Measurements from ENCODE around the gene FMO5.
"Not testable (repeated sequence)": the region's sequence is repeated elsewhere in the genome, so short reads cannot be mapped to it uniquely, and the experiment has no call there.

FMO5 gene, protein sequence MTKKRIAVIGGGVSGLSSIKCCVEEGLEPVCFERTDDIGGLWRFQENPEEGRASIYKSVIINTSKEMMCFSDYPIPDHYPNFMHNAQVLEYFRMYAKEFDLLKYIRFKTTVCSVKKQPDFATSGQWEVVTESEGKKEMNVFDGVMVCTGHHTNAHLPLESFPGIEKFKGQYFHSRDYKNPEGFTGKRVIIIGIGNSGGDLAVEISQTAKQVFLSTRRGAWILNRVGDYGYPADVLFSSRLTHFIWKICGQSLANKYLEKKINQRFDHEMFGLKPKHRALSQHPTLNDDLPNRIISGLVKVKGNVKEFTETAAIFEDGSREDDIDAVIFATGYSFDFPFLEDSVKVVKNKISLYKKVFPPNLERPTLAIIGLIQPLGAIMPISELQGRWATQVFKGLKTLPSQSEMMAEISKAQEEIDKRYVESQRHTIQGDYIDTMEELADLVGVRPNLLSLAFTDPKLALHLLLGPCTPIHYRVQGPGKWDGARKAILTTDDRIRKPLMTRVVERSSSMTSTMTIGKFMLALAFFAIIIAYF

DNA sequence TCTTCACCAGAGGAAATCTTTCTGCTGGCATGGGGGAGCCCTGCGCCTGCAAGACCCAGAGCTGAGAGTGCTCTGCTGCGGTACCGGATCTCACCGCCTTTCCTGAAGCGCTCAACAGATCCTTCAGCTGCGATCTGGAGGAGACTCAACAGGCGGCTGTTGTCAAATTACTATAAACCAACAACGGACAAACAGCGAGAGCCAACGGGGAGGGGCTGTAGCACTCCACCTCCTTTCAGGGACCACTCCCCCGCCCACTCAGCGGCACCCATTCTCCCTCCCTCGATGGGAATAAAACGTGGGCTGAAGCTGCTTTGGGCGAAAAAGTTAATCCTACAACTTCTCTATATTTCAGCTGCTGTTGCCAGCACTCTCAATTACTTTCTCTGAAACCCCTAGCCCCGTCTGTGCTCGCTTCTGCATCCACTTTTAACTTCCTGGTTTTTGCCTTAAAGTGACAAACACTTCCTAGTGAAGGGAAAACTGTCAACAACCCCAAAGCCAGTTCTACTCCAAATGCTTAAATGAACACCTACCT, at the start of gene FMO5:
Gene FMO5, minus strand, starts transcription at position 147 of the 538 bp plus-strand sequence. CDS start 310 bp downstream, outside the sequence.
- DNase-seq = peak; percentile 52 to 53

DNA sequence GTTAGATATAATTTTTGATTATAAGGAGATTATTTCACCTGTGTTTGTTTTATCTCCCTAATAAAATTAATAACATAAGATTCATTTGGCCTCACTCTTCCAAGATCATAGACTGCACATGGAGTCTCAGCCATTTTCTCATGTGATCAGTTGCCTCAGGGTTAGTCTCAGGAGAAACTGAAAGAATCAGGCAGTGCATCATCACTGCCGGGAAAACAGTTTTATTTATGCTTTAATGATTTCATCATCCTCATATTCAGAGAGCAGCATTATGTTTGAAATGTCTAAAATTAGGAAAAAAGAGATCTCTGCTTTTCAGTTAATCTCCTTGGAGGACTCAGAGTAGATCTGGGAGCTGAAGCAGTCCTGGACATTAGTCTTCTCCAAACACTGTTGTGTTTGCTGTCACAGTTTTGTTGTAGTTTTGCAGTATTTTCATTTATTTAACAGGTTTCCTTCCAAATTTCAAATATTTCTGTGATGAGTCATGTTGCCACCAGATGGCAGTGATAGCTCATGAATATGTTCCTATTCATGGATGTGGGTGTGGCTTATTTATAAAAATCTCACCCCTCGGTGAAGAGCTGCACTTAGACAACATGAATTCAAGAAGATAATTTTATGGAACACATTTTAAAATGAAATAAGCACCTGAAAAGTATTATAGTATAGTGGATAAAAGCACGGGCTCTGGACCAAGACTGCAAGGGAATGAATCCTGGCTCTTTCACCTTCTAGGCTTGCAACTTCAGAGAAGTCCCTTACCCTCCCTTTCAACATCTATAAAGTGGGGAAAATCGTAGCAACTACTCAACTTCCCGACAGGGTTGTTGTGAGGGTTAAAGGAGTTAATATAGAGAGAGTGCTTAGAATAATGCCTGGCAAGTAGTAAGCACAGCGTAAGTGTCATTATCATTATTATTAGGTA, 48.5 kb upstream of the FMO5 start:
- peak in 1 of 2 donors; percentile 26 for DNase-seq

DNA sequence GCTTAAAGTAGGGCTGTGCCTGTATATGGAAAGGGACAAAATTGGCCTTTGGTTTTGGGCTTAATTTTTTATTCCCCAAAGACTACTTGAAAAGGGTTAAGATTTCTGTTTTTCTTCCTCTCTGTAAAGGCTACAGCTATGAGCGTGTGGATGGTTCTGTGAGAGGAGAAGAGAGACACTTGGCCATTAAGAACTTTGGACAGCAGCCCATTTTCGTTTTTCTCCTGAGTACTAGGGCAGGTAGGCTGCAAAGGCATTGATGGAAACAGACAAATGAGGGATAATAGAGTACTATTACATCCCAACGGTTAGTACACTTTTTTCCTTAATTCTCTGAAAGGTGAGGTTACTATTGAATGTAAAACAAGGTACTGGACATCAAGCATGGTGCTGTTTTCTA, 46.9 kb upstream of the FMO5 start:
- DNase-seq = no peak

DNA sequence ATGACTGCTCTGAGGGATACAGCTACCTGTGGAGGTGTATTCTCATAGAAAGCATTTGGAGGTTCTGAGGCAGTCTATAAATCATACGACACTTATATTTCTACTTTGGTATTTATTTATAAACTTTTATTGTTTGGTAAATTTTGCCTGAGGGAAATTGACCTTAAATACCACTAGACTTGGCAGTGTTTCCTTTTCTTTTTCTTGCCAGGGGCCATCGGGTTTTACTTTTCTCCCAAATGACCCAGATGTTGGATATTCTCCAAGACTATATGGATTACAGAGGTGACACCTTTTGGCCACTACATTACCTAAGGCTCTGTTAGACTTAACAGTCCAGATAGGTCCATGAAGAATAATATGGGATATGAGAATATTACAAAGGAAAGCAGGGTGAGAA, 45.6 kb upstream of the FMO5 start:
- no peak for DNase-seq

DNA sequence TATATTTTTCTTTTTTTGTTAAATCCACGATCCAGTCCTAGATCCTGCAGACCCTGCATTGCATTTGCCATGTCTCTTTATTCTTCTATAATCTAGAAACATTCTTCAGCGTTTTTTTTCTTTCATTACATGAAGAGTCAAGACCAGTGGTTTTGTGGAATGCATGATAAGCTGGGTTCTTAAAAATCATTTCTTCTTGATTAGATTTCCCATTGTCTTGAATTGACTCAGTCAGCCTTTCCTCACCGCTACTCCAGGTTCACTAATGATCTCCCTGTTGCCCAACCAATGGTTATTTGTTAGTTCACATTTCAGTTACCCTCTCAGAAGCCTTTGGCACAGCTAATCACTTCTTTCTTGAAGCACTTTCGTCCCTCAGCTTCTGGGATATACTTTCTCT, 42.6 kb upstream of the FMO5 start:
- no peak for DNase-seq

DNA sequence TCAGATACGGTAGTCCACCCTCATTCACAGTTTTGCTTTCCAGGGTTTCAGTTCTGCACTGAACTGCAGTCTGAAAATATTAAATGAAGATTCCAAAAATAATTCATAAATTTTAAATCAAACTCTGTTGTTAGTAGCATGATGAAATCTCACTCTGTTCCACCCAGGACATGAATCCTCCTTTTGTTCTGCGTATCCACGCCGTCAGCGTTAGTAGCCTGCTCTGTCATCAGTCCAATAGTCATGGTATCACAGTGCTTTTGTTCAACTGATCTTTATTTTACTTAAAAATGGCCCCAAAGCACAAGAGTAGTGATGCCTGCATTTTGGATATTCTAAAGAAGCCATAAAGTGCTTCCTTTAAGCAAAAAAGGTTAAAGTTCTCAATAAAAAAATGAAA, 41.2 kb upstream of the FMO5 start:
- DNase-seq = no peak

DNA sequence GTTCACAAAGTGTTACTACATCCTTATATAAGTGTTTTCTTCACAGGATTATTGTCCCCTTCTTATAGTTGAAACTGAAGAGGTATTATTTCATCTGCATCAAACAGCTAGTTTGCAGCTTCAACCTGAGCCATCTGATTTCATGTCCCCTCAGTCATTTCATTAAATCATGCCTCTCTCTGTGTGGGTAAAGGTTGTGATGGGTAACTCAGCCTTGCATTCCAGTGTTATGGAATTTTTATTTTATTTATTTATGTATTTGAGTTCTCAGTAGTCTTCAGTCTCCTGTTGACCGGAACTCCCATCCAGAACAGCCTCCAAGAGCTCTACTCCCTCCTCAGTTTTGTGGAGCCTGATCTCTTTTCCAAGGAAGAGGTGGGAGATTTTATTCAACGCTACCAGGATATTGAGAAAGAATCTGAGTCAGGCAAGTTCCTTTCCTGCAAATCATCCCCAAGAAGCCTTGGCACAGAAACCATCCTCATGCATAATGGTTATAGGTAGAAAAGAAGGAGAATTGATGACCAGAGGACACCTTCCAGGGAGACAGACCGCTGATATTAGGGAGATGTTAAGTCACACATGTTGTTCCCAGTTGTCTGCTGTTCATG, 39.1 kb upstream of the FMO5 start:
- no peak for DNase-seq

DNA sequence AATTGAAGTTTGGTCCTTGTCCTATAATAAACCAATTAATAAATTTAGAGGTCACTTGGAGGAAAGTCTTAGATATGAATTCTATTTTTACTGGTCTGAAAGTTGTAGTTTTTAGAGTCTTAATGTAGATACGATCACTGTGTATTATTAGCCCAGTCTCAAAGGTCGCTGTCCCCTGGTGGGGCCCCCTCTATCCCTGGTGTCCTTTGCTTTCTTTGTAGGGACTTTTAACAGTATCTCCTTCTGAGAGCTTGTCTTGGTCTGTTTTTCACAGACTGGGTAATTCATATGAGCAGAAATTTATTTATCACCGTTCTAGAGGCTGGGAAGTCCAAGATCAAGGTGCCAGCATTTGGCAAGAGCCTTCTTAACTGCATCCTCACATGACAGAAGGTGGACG, 35.8 kb upstream of the FMO5 start:
- no peak for DNase-seq

DNA sequence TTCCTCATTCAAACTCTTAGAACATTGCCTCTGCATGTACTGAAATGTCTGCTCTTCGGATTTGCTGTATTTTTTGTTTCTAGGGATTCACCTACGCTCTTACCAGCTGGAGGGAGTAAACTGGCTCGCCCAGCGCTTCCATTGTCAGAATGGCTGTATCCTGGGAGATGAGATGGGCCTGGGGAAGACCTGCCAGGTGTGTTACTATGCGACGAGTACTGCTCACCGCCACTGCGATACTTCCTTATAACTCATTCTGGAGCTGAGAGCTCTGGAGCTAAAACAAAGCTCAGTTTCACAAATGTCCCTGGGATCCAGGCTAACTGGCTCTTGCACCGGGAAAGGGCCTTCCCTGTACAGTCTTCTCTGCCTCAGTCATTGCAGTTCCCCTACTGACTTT, 27.4 kb upstream of the FMO5 start:
- no peak for DNase-seq

DNA sequence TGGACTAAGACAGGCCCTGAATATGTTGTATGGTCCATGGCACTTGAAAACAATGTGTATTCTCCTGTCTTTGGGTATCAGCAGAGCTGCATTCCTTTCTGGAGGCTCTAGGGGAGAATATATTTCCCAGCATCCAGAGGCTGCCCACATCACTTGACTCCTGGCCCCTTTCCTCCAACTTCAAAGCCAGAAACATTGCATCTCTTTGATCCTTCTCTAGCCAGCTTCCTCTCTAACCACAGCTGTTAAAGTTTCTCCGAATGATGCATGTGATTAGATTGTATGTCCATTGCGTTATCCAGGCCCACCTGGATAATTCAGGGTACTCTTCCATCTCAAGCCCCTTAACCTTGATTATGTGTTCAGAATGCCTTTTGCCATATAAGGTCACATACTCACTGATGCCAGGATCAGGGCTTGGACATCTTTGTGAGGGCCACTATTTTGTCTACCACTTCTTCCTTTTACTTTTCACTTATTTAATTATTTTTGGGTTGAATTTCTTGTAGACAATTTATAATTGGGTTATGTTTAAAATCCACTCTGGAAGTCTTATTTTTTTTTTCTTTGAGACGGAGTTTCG, 22.6 kb upstream of the FMO5 start:
- no peak for DNase-seq

DNA sequence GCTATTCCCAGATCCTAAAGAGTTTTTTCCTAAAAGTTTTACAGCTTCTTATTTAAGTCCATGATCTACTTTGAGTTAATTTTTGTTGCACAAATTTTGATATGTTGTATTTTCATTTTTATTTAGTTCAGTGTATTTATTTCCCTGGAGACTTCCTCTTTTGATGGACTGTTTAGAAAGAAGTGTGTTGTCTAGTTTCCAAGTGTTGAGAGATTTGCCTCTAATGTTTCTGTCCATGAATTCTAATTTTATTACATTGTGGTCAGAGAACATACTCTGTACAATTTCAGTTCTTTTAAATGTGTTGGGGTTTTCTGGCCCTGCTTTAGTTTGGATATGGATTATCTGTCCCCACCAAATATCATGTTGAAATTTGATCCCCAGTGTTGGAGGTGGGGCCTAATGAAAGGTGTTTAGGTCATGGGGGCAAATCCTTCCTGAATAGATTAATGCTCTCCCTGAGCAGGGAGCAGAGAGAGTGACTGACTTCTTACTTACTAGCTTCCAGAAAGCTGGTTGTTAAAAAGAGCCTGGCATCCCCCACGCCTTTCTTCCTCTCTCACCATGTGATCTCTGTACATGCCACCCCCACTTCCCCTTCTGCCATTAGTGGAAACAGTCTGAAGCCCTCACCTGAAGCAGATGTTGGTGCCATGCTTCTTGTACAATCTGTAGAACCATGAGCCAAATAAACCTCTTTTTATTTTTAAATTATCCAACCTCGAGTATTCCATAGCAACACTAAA, 21.9 kb upstream of the FMO5 start:
- DNase-seq = no peak

DNA sequence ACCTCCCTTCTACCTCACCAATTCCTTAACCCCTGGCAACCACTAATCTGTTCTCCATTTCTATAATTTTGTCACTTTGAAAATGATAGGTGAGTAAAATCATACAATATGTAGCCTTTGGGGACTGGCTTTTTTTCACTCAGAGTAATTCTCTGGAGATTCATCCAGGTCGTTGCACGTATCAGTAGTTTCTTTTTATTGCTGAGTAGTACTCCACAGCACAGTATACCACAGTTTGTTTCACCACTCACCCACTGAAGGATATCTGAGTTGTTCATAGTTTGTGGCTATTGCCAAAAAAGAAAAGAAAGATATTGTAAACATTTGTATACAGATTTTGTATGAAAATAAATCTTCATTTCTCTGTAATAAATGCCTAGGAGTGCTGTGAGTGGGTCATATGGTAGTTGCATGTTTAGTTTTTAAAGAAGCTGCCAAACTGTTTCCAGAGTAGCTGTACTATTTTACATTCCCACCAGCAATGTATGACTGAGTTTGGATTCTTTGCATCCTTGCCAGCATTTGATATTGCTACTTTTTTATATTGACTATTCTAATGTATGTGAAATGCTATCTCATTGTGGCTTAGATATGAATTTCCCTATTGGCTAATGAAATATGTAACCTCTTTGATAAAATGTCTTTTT, 21.0 kb upstream of the FMO5 start:
- no peak for DNase-seq

DNA sequence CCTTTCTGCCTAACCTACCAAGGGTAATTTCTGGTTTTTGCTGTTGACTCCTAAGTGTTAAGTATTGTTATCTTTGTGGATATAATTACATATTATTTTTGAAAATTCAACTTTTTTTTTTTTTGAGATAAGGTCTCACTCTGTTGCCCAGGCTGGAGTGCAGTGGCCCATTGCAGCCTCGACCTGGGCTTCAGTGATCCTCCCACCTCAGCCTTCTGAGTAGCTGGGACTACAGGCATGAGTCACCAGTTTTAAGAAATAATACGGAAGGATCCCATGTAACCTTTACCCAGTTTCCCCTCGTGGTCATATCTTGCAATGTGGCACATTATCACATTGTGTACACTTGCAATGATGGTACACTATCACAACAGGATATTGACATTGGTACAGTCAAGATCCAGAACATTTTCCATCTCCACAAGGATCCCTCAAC, 20.5 kb upstream of the FMO5 start:
- no peak for DNase-seq

DNA sequence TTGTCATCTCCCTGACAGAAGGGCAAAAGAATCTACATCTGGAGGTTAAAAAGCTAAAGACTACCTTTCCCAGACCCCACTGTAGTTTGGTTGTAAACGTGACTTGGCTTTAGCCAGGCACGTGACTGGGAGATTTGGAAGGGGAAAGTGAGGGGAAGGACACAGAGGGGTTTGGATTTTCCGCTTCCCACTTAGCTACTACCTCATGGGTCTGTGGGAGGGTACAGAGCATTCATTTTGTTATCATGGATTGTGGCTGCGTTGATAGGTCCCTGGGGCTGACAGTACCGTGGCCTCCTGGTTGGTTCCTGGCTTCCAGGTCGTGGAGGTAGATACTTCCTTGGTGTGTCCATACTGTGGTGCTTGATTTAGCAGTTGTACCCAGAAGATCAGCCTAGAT, 20.0 kb upstream of the FMO5 start:
- no peak for DNase-seq

DNA sequence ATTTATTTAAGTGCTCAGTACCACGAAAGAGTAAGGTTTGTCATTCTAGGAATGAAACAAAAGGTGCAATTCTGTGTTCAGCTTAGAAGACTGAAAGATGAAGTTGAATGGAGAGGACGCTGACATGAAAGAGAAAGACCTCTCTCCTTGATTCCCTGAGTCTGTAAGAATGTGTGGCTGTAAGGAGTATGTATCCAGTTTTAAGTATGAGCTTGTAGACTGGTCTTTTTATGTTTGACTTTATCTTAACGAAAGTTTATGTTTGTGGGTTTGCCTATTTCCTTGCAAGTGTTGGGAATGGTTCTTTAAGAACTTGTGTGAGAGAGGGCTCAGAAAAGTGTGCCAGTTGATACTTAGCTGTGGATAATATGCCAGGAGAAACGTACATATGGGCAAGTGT, 18.7 kb upstream of the FMO5 start:
- no peak for DNase-seq

DNA sequence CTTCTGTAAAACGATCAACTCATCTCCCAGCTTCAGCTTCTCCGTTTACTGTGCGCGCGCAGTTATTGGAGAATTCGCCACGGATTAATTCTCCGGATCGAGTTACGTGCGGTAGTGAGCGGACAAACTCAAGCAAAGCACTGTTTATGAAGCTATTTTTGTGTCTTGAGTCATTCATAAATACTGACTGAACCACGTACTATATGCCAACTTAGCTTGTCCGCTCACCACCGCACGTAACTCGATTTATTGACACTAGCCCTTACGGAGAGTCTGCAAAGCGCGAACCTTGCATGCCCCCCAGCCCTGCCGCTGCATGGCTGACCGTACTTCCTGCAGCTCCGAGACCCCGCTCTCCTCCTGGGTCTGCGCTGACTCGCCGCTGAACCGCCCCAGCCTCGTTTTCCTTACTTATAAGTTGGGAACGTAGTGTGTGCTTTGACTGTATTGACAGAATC, 18.1 kb upstream of the FMO5 start:
- peak; percentile 29 to 42 for DNase-seq

DNA sequence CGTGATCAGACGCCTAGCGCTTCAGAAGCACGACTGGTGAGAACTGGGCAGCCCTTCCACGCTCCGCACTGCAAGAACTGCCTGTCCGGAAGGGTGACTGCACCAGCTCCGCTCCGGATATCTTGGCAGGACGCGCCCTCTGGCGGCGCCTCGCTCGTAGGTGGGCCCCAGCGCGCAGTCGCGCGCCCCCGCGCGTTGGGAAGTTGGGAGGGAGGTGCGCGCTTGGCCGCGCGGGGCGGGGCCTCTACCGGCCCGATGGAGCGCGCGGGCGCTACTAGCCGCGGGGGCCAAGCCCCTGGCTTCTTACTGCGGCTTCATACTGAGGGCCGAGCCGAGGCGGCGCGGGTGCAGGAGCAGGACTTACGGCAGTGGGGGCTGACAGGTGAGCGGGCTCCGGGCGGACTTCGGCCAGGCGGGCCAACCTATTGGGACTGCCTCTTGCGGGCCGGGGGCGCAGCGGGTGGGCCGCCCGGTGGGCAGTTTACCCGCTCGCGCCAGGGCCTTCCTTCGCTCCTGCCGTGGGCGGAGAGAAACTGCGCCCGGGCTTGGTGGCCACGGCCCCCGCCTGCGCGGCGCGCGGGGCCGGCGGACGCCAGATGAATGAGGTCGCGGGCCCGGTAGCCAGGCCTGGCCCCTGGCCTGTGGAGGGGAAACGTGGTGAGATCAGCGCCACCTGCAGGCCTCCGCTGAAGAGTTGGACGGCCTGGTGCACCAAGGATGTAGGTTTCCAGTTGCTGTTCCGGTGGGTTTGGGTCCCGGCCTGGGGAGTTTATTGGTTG, 17.5 kb upstream of the FMO5 start, which contains the start of gene CHD1L:
Gene CHD1L, plus strand, starts transcription at position 236 of the 779 bp plus-strand sequence. Its CDS starts 20 bp downstream, at position 256.
- DNase-seq = peak; percentile 95

DNA sequence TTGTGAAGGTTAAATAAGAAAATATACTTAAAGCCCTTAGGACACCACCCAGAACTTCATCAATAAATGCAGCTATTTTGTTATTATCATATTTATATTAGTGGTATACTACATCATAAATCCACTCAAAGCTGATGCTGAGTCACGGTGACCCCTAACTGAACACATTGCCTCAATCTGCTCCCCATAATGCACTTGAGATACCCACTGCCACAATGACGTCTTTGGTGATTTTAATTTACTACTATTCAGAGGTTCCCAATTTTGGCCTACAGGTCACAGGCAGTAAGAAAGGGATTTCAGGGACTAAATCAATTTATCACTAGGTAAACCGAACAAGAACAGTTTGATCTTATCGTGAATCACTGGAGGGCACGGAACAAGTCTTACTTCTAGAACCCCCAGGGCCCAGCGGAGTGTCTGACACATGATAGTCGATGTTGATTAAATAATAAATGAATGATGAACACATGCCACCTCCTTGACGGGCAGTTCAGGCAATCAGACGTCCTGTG, 16.9 kb upstream of the FMO5 start:
- no peak for DNase-seq

DNA sequence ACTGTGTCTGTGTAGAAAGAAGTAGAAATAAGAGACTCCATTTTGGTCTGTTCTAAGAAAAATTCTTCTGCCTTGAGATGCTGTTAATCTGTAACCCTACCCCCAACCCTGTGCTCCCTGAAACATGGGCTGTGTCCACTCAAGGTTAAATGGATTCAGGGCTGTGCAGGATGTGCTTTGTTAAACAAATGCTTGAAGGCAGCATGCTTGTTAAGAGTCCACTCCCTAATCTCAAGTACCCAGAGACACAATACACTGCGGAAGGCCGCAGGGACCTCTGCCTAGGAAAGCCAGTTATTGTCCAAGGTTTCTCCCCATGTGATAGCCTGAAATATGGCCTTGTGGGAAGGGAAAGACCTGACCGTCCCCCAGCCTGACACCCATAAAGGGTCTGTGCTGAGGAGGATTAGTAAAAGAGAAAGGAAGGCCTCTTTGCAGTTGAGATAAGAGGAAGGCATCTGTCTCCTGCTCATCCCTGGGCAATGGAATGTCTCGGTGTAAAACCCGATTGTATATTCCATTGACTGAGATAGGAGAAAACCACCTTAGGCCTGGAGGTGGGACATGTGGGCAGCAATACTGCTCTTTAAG, 15.1 kb upstream of the FMO5 start:
- DNase-seq = not testable (repeated sequence)

Measured in stimulated activated CD4-positive, alpha-beta T cell treated with anti-CD3 and anti-CD28 coated beads, Interleukin-2, amount 100 ng/mL, for 24 hours (primary cell).